GM12864 (cell line): ENCODE data around the gene B3GALT4.
A peak's percentile ranks its signal among the peaks of the same experiment; 100 is the strongest.

Experiments
- DNase-seq: peaks from one replicate; pipeline ENCODE4 v3.0.0-alpha.2; 2011; ENCODE audit warnings: low read depth
- H3K4me3 ChIP-seq: 2 replicates; pipeline ENCODE4 v1.5.1; 2011; ENCODE audit warnings: mild to moderate bottlenecking, low read depth, low read length, control low read depth
- TF ChIP-seq, protein P1 (sequence below): IDR thresholded peaks from 2 replicates; pipeline ENCODE4 v1.5.1; 2011; ENCODE audit warnings: low read depth, mild to moderate bottlenecking, moderate library complexity, low read length, control low read depth, inconsistent platforms; ENCODE audit errors: missing control alignments

B3GALT4 gene

DNA sequence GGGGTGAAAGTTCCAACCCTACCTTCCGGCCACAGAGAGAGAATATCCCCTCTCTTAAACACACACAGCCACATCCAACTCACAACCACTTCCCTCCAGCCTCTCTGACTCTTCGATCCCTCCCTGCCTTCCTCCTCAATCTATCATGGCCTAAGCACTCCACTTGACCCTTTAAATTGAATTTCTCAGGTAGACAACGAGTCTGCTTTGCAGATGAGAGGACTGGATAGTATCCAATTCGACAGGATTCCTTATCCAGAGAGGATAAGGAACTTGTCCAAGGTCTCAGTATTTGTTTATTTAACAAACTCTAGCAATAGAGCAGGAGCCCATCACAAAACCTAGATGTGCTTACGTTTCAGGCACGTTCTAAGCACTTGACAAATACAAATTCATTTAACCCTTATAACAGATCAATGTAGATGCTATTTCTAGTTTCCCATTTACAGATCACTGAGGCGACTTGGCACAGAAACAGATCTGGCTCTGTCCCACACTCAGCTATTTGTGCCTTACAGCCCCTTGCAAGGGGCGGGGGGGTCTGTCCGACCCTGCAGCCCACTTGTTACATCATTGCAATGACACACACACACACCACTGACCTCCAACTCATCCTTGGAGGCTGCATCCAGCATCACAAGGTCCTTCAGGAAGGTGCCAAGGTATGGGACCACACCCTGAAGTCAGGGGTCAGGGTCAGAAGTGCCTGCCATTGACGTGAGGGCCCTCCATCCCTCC lies 17.3 kb downstream of the B3GALT4 start:
- H3K4me3 ChIP-seq, result no peak overlapping the region
- no peak for DNase-seq
- TF ChIP-seq, protein P1, sequence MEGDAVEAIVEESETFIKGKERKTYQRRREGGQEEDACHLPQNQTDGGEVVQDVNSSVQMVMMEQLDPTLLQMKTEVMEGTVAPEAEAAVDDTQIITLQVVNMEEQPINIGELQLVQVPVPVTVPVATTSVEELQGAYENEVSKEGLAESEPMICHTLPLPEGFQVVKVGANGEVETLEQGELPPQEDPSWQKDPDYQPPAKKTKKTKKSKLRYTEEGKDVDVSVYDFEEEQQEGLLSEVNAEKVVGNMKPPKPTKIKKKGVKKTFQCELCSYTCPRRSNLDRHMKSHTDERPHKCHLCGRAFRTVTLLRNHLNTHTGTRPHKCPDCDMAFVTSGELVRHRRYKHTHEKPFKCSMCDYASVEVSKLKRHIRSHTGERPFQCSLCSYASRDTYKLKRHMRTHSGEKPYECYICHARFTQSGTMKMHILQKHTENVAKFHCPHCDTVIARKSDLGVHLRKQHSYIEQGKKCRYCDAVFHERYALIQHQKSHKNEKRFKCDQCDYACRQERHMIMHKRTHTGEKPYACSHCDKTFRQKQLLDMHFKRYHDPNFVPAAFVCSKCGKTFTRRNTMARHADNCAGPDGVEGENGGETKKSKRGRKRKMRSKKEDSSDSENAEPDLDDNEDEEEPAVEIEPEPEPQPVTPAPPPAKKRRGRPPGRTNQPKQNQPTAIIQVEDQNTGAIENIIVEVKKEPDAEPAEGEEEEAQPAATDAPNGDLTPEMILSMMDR, result no peak

DNA sequence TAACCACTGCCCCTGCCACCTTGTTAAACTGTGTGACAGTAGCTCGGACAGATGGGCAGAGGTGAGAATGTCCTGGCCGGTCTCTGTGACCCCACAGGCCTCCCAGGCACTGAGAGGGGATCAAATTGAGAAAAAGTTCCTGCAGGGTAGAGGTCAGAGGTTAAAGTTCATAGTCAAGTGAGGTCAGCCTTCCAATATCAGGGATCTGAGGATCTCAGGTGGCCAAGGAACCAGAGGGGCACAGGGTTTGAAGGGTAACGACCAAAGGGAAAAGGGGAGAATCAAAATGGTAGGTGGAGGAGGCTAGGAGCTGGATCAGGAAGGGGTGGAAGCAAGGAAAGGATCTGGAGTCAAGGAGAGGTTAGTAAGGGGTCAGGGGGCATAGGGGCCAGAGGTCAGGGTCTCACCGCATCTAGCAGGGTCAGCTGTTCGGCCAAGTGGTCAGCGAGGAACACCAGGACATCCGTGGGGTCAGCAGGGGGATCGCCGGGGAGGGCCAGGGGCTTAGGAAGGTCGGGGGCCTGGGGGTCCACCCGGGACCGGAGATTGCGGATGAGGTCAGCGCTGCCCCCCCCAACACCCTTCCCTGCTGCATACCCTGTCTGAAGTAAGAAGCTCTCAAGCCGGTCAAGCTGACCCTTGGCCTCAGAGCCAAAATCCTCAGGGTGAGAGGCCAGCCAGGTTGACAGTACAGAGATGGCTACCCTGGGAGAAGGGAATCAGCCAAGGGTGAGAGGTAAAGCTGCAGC lies 18.9 kb downstream of the B3GALT4 start:
- H3K4me3 ChIP-seq, result no peak overlapping the region
- DNase-seq, result no peak
- TF ChIP-seq, protein P1, result no peak

DNA sequence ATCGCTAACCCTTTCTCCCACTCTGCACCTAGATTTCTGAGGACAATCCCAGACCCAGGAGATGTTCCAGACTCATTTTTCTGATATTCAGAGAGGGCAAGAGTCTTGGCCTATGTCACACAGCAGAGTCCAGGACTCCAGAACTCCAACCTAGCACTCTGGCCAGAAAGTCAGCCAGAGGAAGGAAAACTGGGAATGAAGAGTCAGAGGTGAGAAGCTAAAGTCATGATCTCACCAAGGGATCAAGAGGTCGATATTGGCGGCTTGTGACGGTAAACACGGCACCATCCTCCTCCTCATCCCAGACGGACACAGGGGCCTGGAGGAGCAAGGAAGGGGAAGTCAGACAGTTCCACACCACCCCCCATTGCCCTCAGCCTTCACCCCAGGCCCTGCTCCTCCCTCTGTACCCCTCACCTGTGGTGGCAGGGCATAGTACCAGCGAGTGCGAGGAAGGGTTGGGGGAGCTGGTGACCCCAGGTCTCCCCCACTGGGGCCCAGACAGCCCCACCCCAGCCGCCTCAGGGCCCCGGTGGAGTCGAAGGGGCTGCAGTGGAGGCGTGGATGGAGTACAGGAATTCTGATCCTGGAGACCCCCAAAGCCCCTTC lies 20.0 kb downstream of the B3GALT4 start:
- TF ChIP-seq, protein P1, result no peak
- peak overlapping the region; percentile 45 for H3K4me3 ChIP-seq
- DNase-seq, result no peak

DNA sequence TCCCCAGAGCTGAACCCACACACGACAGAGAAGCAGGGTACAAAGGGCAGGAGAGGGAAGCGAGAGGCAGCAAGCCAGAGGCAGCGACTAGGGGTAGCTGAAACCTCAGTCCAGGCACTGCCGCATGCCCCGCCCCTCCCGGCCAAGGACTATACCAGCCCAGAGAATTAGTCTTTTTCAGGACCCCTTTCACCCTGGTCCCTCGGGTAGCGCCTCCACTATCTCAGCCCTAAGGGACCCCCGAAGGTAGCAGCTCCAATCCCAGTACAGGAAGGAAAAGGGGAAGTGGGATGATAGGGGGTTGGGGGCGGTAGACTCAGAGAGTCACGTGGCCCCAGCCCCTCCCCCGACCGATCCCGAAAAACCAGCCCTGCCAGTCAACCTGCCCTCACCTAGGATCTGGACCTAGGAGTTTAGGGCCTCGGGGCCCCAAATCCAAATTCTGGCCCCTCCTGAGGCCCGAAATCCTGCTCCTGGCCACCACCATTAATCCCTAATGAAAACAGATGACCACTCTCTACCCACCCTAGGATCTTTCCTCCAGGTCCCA lies 20.6 kb downstream of the B3GALT4 start:
- H3K4me3 ChIP-seq, result peak overlapping the region; percentile 45
- DNase-seq, result no peak
- TF ChIP-seq, protein P1, result no peak

DNA sequence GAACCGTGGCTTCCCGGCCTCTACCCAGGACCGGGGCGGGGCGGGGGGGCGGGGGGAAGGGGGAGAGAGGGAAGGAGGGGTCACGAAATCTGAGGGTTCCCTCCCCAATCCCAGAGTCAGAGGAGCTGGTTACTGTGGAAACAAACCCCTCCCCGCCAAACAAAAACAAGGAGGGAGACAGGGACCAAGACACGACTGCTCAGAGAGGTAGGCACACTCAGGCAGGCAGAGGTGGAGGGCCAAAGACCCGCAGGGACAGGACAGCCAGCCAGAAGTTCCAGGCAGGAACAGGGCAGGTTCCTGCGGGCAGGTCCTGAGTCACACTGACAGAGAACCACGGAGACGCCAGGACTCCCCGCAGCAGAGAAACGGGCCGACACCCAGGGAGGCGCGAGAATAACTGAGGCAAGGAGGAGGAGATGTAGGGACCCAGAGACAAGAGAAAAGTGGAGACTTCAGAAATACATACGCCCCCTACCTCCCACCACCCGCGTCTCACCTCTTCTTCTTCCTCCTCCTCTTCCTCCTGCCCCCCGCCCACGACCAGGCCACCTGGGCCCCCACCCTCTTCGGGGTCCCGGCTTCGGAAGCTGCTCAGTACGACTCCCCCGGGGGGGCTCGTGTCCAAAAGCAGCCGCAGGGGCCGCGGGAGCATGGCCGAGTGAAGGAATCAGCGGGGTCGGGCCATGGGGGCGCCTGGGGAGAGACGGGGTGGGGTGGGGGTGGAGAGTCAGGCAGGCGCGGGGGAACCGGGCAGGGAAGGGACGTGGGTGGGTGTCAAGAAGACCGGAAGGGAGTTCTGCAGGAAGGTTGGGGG lies 21.2 kb downstream of the B3GALT4 start:
- TF ChIP-seq, protein P1, result peak; percentile 19
- no peak for DNase-seq
- H3K4me3 ChIP-seq, result peak overlapping the region; percentile 69

DNA sequence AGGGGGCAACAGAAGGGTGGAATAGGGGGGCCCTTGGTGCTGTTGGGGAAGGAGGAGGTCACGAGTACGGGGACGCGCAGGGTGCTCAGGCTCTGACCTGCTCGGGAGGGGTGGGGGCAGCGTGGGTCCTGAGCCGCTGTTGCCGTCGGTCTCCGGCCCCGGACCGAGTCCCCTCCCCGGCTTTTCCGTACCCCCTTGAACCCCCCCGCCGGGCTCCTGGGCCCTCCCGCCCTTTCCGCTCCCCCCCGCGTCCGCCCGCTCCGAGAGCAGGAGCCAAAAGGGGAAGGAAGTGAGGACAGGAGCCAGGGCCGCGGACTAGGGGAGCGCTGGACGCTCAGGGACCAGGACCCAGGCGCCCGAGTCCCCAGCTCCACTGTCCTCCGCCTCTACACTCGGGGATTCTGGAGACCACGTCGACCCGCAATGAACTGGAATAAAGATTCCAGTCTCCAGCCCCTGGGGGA lies 21.9 kb downstream of the B3GALT4 start, which contains the start of gene RGL2:
RGL2 (minus strand) TSS at position 170 of the 464 bp plus-strand sequence. CDS start 332 bp downstream, outside the sequence.
- peak within 1 kb of the TSS; percentile 69 for H3K4me3 ChIP-seq
- no peak for DNase-seq
- TF ChIP-seq, protein P1, result no peak
